CD1c-positive myeloid dendritic cell (primary cell): Measurements from ENCODE around the gene APOBEC3B.
A peak's percentile ranks its signal among the peaks of the same experiment; 100 is the strongest.
"Not testable (repeated sequence)": the region's sequence is repeated elsewhere in the genome, so short reads cannot be mapped to it uniquely, and the experiment has no call there.

Experiments
- DNase-seq: peaks from one replicate; pipeline ENCODE4 v3.0.0-alpha.2; 2016; ENCODE audit errors: extremely low spot score

Gene APOBEC3B

GRCh38 chr22:38981992-38982927, at the start of gene APOBEC3B:
Gene APOBEC3B, plus strand, starts transcription at chr22:38982347. Its CDS starts 107 bp downstream, at chr22:38982454.
- DNase-seq, result peak; percentile 97

GRCh38 chr22:38935023-38935422, 47.1 kb upstream of the APOBEC3B start:
- DNase-seq, result no peak

- DNase-seq, result no peak
Observed at GRCh38 chr22:38935616-38936015, 46.5 kb upstream of the APOBEC3B start.

GRCh38 chr22:38936562-38936961, 45.6 kb upstream of the APOBEC3B start:
- no peak for DNase-seq

- no peak for DNase-seq
Observed at GRCh38 chr22:38937036-38937435, 45.1 kb upstream of the APOBEC3B start.

- no peak for DNase-seq
Observed at GRCh38 chr22:38937541-38937940, 44.6 kb upstream of the APOBEC3B start.

GRCh38 chr22:38938221-38938620, 43.9 kb upstream of the APOBEC3B start:
- DNase-seq, result no peak

- no peak for DNase-seq
Observed at GRCh38 chr22:38938925-38939324, 43.2 kb upstream of the APOBEC3B start.

GRCh38 chr22:38940811-38941384, 41.2 kb upstream of the APOBEC3B start:
- DNase-seq, result peak; percentile 33

GRCh38 chr22:38941488-38941987, 40.6 kb upstream of the APOBEC3B start:
- DNase-seq, result peak; percentile 97

GRCh38 chr22:38942702-38943101, 39.4 kb upstream of the APOBEC3B start:
- DNase-seq, result no peak

- peak; percentile 55 for DNase-seq
Observed at GRCh38 chr22:38943201-38943600, 38.9 kb upstream of the APOBEC3B start.

- DNase-seq, result no peak
Observed at GRCh38 chr22:38943882-38944281, 38.3 kb upstream of the APOBEC3B start.

GRCh38 chr22:38944653-38945052, 37.5 kb upstream of the APOBEC3B start:
- DNase-seq, result no peak

GRCh38 chr22:38945706-38946338, 36.3 kb upstream of the APOBEC3B start:
- not testable (repeated sequence) for DNase-seq

- no peak for DNase-seq
Observed at GRCh38 chr22:38946771-38947170, 35.4 kb upstream of the APOBEC3B start.

GRCh38 chr22:38947321-38948140, 34.6 kb upstream of the APOBEC3B start:
- peak; percentile 85 for DNase-seq

GRCh38 chr22:38948181-38948940, 33.8 kb upstream of the APOBEC3B start:
- DNase-seq, result no peak

- DNase-seq, result no peak
Observed at GRCh38 chr22:38949889-38950405, 32.2 kb upstream of the APOBEC3B start.

- DNase-seq, result no peak
Observed at GRCh38 chr22:38950527-38951295, 31.4 kb upstream of the APOBEC3B start.
